Liver (tissue), 3 donors: ENCODE data around the gene TMEM272.

ENCODE experiments used
- SP1 ChIP-seq: IDR thresholded peaks from 2 replicates; pipeline ENCODE4 v1.6.1; 2018; ENCODE audit warnings: antibody characterized with exemption, mild to moderate bottlenecking
- YY1 ChIP-seq: IDR thresholded peaks from 2 replicates; pipeline ENCODE4 v1.6.1; 2016; ENCODE audit warnings: antibody characterized with exemption, mild to moderate bottlenecking
- TF ChIP-seq, protein P1 (sequence below): fragments of 150-350 bp; IDR thresholded peaks from 2 replicates; pipeline ENCODE4 v1.5.1; 2017; ENCODE audit warnings: improper control_type of control experiment, low read depth, low read length; ENCODE audit not compliant: missing input control
- donor health status: healthy.
- donor health status: healthy.

DNA sequence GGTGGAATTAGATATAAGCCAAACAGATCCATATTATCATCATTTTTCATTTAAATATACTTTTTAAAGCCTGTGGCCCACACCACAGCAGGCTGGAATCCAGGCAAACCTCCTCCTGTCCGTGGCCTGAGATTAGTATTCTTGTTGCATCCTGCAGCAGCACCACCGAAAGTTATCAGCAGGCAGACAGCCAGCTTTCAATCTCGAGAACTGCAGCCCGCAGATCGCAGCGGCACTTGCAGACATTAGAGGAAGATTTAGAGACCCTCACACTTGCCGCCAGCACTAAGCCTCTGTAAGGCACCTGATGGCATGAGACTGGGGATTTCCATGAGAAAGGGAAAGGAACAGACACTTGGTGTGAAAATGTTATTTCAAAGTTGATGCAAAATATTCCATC, 48.4 kb downstream of the TMEM272 start:
- TF ChIP-seq YY1 (no peak), SP1 (no peak)
- TF ChIP-seq, protein P1, sequence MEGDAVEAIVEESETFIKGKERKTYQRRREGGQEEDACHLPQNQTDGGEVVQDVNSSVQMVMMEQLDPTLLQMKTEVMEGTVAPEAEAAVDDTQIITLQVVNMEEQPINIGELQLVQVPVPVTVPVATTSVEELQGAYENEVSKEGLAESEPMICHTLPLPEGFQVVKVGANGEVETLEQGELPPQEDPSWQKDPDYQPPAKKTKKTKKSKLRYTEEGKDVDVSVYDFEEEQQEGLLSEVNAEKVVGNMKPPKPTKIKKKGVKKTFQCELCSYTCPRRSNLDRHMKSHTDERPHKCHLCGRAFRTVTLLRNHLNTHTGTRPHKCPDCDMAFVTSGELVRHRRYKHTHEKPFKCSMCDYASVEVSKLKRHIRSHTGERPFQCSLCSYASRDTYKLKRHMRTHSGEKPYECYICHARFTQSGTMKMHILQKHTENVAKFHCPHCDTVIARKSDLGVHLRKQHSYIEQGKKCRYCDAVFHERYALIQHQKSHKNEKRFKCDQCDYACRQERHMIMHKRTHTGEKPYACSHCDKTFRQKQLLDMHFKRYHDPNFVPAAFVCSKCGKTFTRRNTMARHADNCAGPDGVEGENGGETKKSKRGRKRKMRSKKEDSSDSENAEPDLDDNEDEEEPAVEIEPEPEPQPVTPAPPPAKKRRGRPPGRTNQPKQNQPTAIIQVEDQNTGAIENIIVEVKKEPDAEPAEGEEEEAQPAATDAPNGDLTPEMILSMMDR = no peak
